H9 (cell line): ENCODE results near the gene FAM228A. TPM values are rescaled to one million over a fixed set of nuclear protein-coding genes. Genes with fewer than 3 reads are reported as not detected.
"Not testable (repeated sequence)": the region's sequence is repeated elsewhere in the genome, so short reads cannot be mapped to it uniquely, and the experiment has no call there.

Experiments
- DNase-seq: peaks from one replicate; pipeline ENCODE4 v3.0.0-alpha.2; 2017
- H2AFZ ChIP-seq: one replicate; pipeline ENCODE4 v1.6.1; 2013; ENCODE audit warnings: mild to moderate bottlenecking, low read length, control low read depth, moderate library complexity
- H2AK5ac ChIP-seq: 2 replicates; pipeline ENCODE4 v1.6.1; 2013; ENCODE audit warnings: low read length, control low read depth, mixed read lengths; ENCODE audit not compliant: insufficient read length
- H2BK120ac ChIP-seq: one replicate; pipeline ENCODE4 v1.6.1; 2013; ENCODE audit warnings: low read depth, mild to moderate bottlenecking, low read length, control low read depth, inconsistent platforms; ENCODE audit not compliant: poor library complexity, severe bottlenecking
- H2BK12ac ChIP-seq: 2 replicates; pipeline ENCODE4 v1.6.1; 2013; ENCODE audit warnings: low read length, control low read depth, mixed read lengths, low read depth; ENCODE audit not compliant: insufficient read length
- H2BK15ac ChIP-seq: 2 replicates; pipeline ENCODE4 v1.6.1; 2013; ENCODE audit warnings: low read depth, low read length, control low read depth
- H2BK20ac ChIP-seq: one replicate; pipeline ENCODE4 v1.6.1; 2013; ENCODE audit warnings: low read depth, mild to moderate bottlenecking, low read length, control low read depth, inconsistent platforms; ENCODE audit not compliant: poor library complexity, severe bottlenecking
- H2BK5ac ChIP-seq: 2 replicates; pipeline ENCODE4 v1.6.1; 2013; ENCODE audit warnings: low read length, control low read depth, mixed read lengths; ENCODE audit not compliant: insufficient read length
- H3K14ac ChIP-seq: 2 replicates; pipeline ENCODE4 v1.6.1; 2013; ENCODE audit warnings: low read length, control low read depth; ENCODE audit not compliant: insufficient read depth
- H3K18ac ChIP-seq: 2 replicates; pipeline ENCODE4 v1.6.1; 2013; ENCODE audit warnings: low read depth, mild to moderate bottlenecking, mixed read lengths, low read length, control low read depth; ENCODE audit not compliant: insufficient read length
- H3K23ac ChIP-seq: 2 replicates; pipeline ENCODE4 v1.6.1; 2013; ENCODE audit warnings: low read length, control low read depth, mixed read lengths, low read depth; ENCODE audit not compliant: insufficient read length
- H3K23me2 ChIP-seq: 2 replicates; pipeline ENCODE4 v1.6.1; 2013; ENCODE audit warnings: low read depth, mild to moderate bottlenecking, mixed read lengths, low read length, control low read depth; ENCODE audit not compliant: insufficient read length, poor library complexity, severe bottlenecking
- H3K27ac ChIP-seq: 2 replicates; pipeline ENCODE4 v1.5.1; 2013; ENCODE audit warnings: low read length, control low read depth, mixed read lengths, low read depth; ENCODE audit not compliant: insufficient read length
- H3K27me3 ChIP-seq: 2 replicates; pipeline ENCODE4 v1.6.1; 2013; ENCODE audit warnings: low read length, control low read depth, inconsistent platforms; ENCODE audit not compliant: insufficient read depth
- H3K4ac ChIP-seq: 2 replicates; pipeline ENCODE4 v1.6.1; 2013; ENCODE audit warnings: low read depth, mild to moderate bottlenecking, control low read depth, inconsistent platforms, low read length, moderate library complexity
- H3K4me1 ChIP-seq: 2 replicates; pipeline ENCODE4 v1.6.1; 2013; ENCODE audit warnings: low read length, control low read depth, inconsistent platforms; ENCODE audit not compliant: insufficient read depth
- H3K4me2 ChIP-seq: 2 replicates; pipeline ENCODE4 v1.6.1; 2013; ENCODE audit warnings: low read length, control low read depth, mixed read lengths; ENCODE audit not compliant: insufficient read length, insufficient read depth
- H3K56ac ChIP-seq: 2 replicates; pipeline ENCODE4 v1.6.1; 2013; ENCODE audit warnings: low read depth, mild to moderate bottlenecking, mixed read lengths, low read length, control low read depth; ENCODE audit not compliant: insufficient read length
- H3K79me1 ChIP-seq: 2 replicates; pipeline ENCODE4 v1.6.1; 2013; ENCODE audit warnings: low read depth, mild to moderate bottlenecking, moderate library complexity, low read length, control low read depth, inconsistent platforms; ENCODE audit not compliant: insufficient read depth, poor library complexity, severe bottlenecking
- H3K79me2 ChIP-seq: 2 replicates; pipeline ENCODE4 v1.6.1; 2013; ENCODE audit warnings: low read length, control low read depth, inconsistent platforms; ENCODE audit not compliant: insufficient read depth
- H3K9ac ChIP-seq: 2 replicates; pipeline ENCODE4 v1.6.1; 2013; ENCODE audit warnings: low read length, control low read depth, mixed read lengths; ENCODE audit not compliant: insufficient read length; ENCODE audit errors: extremely low read depth
- H3K9me3 ChIP-seq: one replicate; pipeline ENCODE4 v1.6.1; 2013; ENCODE audit warnings: low read depth, low read length, inconsistent platforms; ENCODE audit not compliant: control insufficient read depth
- H3T11ph ChIP-seq: one replicate; pipeline ENCODE4 v1.6.1; 2013; ENCODE audit warnings: mild to moderate bottlenecking, low read length, control low read depth, inconsistent platforms
- H4K20me1 ChIP-seq: one replicate; pipeline ENCODE4 v1.6.1; 2013; ENCODE audit not compliant: control insufficient read depth, insufficient read length, insufficient read depth
- H4K5ac ChIP-seq: 2 replicates; pipeline ENCODE4 v1.6.1; 2013; ENCODE audit warnings: low read depth, mild to moderate bottlenecking, mixed read lengths, low read length, control low read depth; ENCODE audit not compliant: insufficient read length
- H4K8ac ChIP-seq: replicated peaks from 2 replicates; pipeline ENCODE4 v1.6.1; 2013; ENCODE audit warnings: low read length, control low read depth, mixed read lengths, low read depth; ENCODE audit not compliant: insufficient read length
- H4K91ac ChIP-seq: 2 replicates; pipeline ENCODE4 v1.6.1; 2013; ENCODE audit warnings: low read depth, mild to moderate bottlenecking, moderate library complexity, mixed read lengths, low read length, control low read depth; ENCODE audit not compliant: insufficient read length
- H3K27ac Mint-ChIP-seq, 3 experiments: 2 replicates in 2 of 3; 3 replicates in 1 of 3; pipeline ENCODE4 v1.8.0; 2020 to 2021; ENCODE audit warnings: mixed read lengths in 3 of 3, mild to moderate bottlenecking in 1 of 3, moderate library complexity in 1 of 3
- H3K27me3 Mint-ChIP-seq: 2 replicates; pipeline ENCODE4 v1.8.0; 2021; ENCODE audit warnings: low read depth, mild to moderate bottlenecking, moderate library complexity, mixed read lengths
- H3K36me3 Mint-ChIP-seq, 3 experiments: 2 replicates in 2 of 3; 3 replicates in 1 of 3; pipeline ENCODE4 v1.8.0; 2020 to 2021; ENCODE audit warnings: low read depth in 3 of 3, mixed read lengths in 3 of 3; ENCODE audit not compliant: insufficient read depth in 1 of 3
- H3K4me1 Mint-ChIP-seq, 2 experiments: 2 replicates each; pipeline ENCODE4 v1.8.0; 2020; ENCODE audit warnings: mixed read lengths in 2 of 2
- H3K4me3 Mint-ChIP-seq, 2 experiments: 2 replicates in 1 of 2; 3 replicates in 1 of 2; pipeline ENCODE4 v1.8.0; 2020 to 2021; ENCODE audit warnings: mild to moderate bottlenecking in 2 of 2, mixed read lengths in 2 of 2, moderate library complexity in 1 of 2
- H3K9me3 Mint-ChIP-seq, 2 experiments: 2 replicates in 1 of 2; 3 replicates in 1 of 2; pipeline ENCODE4 v1.8.0; 2020; ENCODE audit warnings: mild to moderate bottlenecking in 2 of 2, mixed read lengths in 2 of 2, moderate library complexity in 1 of 2
- WGBS: extraction: QIAGEN DNeasy Blood & Tissue Kit; methylation state at CpG from one replicate; pipeline ENCODE4 v1.1.7; 2013; ENCODE audit warnings: missing lambda C conversion rate, low lambda C conversion rate, mixed read lengths; ENCODE audit not compliant: insufficient read length; ENCODE audit errors: extremely low coverage; 5-methylcytosine and 5-hydroxymethylcytosine counted together
- total RNA-seq: library from RNA; stranded (reverse); gene quantifications from 2 replicates; pipeline ENCODE4 v1.2.1, GENCODE V29; 2021
- TF ChIP-seq, protein P1 (sequence below): fragments of 200-600 bp; sonication (generic); conservative IDR thresholded peaks from 3 replicates; pipeline ENCODE4 v1.8.0; 2021; ENCODE audit warnings: antibody characterized with exemption, mild to moderate bottlenecking

FAM228A gene
- total RNA-seq, 1 experiment from 2014 or later, result not detected

DNA sequence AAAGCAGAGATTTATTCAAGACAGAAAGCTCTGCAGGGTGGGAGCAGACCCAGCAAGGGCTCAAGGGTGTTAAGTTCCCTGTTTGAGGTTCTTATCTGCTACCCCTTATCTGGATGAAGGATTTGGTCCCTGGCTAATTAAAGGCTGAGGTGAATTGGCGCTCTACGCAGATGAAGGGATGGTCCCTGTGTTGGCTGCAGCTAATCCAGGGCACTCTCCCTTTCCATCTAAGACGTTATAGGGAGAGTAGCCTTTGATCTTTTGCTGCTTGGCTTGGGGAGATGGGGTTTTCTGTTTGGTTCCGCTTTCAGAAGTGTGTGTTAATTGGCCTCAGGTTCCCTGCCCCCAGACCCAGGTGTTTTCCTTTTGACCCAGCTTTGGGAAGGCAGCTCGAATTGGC is 17.0 kb downstream of the FAM228A start:
- Histone ChIP-seq H3K23ac (no peak overlapping the region), H2AFZ (no peak overlapping the region), H3K23me2 (no peaks in the 10 kb centered on the region), H2BK15ac (no peak overlapping the region), H3K56ac (no peak overlapping the region), H4K8ac (no peak overlapping the region), H3K4me1 (no peaks in the 10 kb centered on the region), H3K79me1 (no peaks in the 10 kb centered on the region), H2BK120ac (no peak overlapping the region), H4K20me1 (no peaks in the 10 kb centered on the region), H3K14ac (no peak overlapping the region), H3K4ac (no peak overlapping the region), H2AK5ac (no peak overlapping the region), H3K27ac (no peak overlapping the region), H2BK12ac (no peak overlapping the region), H3K79me2 (no peaks in the 10 kb centered on the region), H4K91ac (no peak overlapping the region), H2BK20ac (no peak overlapping the region), H3K4me2 (no peak overlapping the region), H4K5ac (no peak overlapping the region), H3T11ph (no peak overlapping the region), H3K9ac (no peak overlapping the region), H2BK5ac (no peak overlapping the region), H3K27me3 (no peaks in the 10 kb centered on the region), H3K18ac (no peak overlapping the region), H3K9me3 (no peaks in the 10 kb centered on the region)
- WGBS, result no CpG with 5 or more reads among the region's 5 CpGs
- Mint-ChIP-seq H3K27me3 (peaks cover 15% of the 10 kb centered on the region), H3K36me3 (no peaks in the 10 kb centered on the region), H3K9me3 (peaks cover 0 to 3% of the 10 kb centered on the region in 2 experiments; a peak in 2 of 5 replicates), H3K4me1 (peaks cover 0 to 2% of the 10 kb centered on the region in 2 experiments; a peak in 2 of 4 replicates), H3K27ac (no peak overlapping the region), H3K4me3 (no peak overlapping the region)
- TF ChIP-seq, protein P1, sequence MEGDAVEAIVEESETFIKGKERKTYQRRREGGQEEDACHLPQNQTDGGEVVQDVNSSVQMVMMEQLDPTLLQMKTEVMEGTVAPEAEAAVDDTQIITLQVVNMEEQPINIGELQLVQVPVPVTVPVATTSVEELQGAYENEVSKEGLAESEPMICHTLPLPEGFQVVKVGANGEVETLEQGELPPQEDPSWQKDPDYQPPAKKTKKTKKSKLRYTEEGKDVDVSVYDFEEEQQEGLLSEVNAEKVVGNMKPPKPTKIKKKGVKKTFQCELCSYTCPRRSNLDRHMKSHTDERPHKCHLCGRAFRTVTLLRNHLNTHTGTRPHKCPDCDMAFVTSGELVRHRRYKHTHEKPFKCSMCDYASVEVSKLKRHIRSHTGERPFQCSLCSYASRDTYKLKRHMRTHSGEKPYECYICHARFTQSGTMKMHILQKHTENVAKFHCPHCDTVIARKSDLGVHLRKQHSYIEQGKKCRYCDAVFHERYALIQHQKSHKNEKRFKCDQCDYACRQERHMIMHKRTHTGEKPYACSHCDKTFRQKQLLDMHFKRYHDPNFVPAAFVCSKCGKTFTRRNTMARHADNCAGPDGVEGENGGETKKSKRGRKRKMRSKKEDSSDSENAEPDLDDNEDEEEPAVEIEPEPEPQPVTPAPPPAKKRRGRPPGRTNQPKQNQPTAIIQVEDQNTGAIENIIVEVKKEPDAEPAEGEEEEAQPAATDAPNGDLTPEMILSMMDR, result no peak
- DNase-seq, result no peak

DNA sequence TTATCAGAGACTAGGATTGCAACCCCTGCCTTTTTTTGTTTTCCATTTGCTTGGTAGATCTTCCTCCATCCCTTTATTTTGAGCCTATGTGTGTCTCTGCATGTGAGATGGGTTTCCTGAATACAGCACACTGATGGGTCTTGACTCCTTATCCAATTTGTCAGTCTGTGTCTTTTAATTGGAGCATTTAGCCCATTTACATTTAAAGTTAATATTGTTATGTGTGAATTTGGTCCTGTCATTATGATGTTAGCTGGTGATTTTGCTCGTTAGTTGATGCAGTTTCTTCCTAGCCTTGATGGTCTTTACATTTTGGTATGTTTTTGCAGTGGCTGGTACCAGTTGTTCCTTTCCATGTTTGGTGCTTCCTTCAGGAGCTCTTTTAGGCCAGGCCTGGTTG is 22.4 kb downstream of the FAM228A start:
- not testable (repeated sequence) for H3K4me3 Mint-ChIP-seq, H4K8ac ChIP-seq, H2BK120ac ChIP-seq, H3K4me1 ChIP-seq, H3K4ac ChIP-seq, H2BK20ac ChIP-seq, H2AFZ ChIP-seq, H4K20me1 ChIP-seq, H3K4me1 Mint-ChIP-seq, H3K27ac ChIP-seq, H3K79me2 ChIP-seq, H3K23ac ChIP-seq, H3K4me2 ChIP-seq, DNase-seq, H3K9me3 ChIP-seq, H3K27me3 ChIP-seq, H2BK5ac ChIP-seq, H4K91ac ChIP-seq, H2BK15ac ChIP-seq, H2BK12ac ChIP-seq, H4K5ac ChIP-seq, H3K23me2 ChIP-seq, H2AK5ac ChIP-seq, H3K79me1 ChIP-seq, H3K9ac ChIP-seq, H3K27ac Mint-ChIP-seq, H3K14ac ChIP-seq, H3T11ph ChIP-seq, H3K18ac ChIP-seq, H3K9me3 Mint-ChIP-seq, H3K56ac ChIP-seq, H3K27me3 Mint-ChIP-seq, H3K36me3 Mint-ChIP-seq
- WGBS, result no CpG with 5 or more reads among the region's 1 CpG
